Measurements from ENCODE around the gene CSMD2.

The CSMD2 gene

DNA sequence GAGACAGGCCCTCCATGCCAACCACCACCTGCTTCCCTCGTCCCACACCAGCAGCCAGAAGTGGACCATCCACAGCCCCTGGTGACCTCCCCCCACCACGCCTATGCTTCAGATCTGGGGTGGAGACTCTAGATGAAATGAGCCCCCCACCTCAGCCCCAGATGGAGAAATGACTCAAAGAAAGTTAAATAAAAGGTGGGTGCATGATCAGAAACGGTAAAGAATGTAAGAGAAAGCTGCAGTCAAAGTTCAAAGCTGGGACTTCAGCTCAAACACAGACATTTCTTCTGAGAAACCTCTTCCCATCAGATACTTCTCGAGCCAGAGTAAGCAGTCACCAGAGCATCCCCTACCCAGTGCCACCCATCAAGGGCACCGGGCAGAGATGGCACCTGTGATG, 344.2 kb downstream of the CSMD2 start:
- no peaks in the 10 kb centered on the region for H3K36me3 ChIP-seq (ENCODE audit: control insufficient read depth in 1 of 2, insufficient read depth in 2 of 2, low read length in 2 of 2)
- no peak overlapping the region for H3K4me3 ChIP-seq (ENCODE audit: low read depth in 1 of 2, low read length in 2 of 2)
- no peaks in the 10 kb centered on the region for H3K9me3 ChIP-seq (ENCODE audit: control insufficient read depth in 1 of 2, low read length in 2 of 2)
- H3K27ac ChIP-seq (ENCODE audit: low read depth, low read length), result no peak overlapping the region
- H3K9ac ChIP-seq (ENCODE audit: low read depth in 1 of 2, low read length in 2 of 2), result no peak overlapping the region
- no peaks in the 10 kb centered on the region for H3K4me1 ChIP-seq (ENCODE audit: control insufficient read depth in 1 of 2, insufficient read depth in 2 of 2, low read length in 2 of 2)
- peaks cover 0 to 3% of the 10 kb centered on the region in 2 donors for H3K27me3 ChIP-seq (ENCODE audit: control insufficient read depth in 1 of 2, insufficient read depth in 2 of 2, low read length in 2 of 2)

DNA sequence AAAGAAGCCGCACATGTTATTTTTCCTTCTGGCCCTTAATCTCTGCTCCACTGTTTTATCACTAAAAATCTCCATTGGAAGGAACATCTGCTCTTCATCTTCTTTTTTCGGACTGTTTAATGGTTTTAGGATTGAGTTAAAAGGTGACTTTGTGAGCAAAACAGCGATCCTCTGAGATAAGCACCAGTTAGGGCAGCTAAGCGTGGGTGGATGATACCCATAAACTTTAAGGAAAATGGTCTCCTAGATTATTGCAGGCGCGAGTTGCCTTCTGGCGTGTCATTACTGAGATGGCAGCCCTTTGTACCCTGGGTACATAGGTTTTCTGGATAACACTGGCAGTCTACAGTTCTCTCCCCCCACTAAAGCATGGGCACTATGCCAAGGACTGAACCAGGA, 345.1 kb downstream of the CSMD2 start:
- no peaks in the 10 kb centered on the region for H3K9me3 ChIP-seq (ENCODE audit: control insufficient read depth in 1 of 2, low read length in 2 of 2)
- H3K4me1 ChIP-seq (ENCODE audit: control insufficient read depth in 1 of 2, insufficient read depth in 2 of 2, low read length in 2 of 2), result no peaks in the 10 kb centered on the region
- H3K27ac ChIP-seq (ENCODE audit: low read depth, low read length), result no peak overlapping the region
- H3K4me3 ChIP-seq (ENCODE audit: low read depth in 1 of 2, low read length in 2 of 2), result no peak overlapping the region
- H3K9ac ChIP-seq (ENCODE audit: low read depth in 1 of 2, low read length in 2 of 2), result no peak overlapping the region
- H3K36me3 ChIP-seq (ENCODE audit: control insufficient read depth in 1 of 2, insufficient read depth in 2 of 2, low read length in 2 of 2), result no peaks in the 10 kb centered on the region
- H3K27me3 ChIP-seq (ENCODE audit: control insufficient read depth in 1 of 2, insufficient read depth in 2 of 2, low read length in 2 of 2), result peaks cover 0 to 3% of the 10 kb centered on the region in 2 donors

DNA sequence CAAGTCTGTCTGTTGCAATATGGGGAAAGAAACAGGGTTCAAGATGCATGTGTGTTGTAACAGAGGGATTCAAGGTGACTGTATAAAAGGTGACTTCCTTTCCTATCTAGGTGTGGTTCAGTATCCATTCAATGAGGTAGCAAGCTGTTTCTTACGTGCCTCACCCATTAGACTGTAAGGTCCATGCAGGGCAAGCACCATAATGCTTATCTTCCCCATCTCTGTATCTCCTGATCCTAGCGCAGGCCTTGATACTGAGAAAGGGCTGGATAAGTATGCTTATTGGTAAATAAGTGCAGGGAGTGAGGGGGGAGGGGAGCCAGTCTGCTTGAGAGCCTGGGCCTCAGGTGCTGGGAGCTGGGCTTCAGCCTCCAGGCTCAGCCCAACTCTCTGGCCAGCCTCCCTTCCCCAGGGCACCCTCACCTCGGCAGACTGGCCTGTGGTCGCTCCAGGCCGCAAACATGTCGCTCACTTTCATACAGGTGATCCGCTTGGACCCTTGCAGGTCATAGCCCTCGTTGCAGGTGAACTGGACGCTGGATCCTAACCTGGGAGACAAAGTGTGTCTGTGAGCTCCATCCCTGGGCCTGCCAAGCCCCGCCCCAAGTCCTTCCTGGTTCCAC, 345.6 kb downstream of the CSMD2 start:
- Histone ChIP-seq H3K9me3 (ENCODE audit: control insufficient read depth in 1 of 2, low read length in 2 of 2) (no peaks in the 10 kb centered on the region), H3K27me3 (ENCODE audit: control insufficient read depth in 1 of 2, insufficient read depth in 2 of 2, low read length in 2 of 2) (peaks cover 0 to 3% of the 10 kb centered on the region in 2 donors), H3K4me3 (ENCODE audit: low read depth in 1 of 2, low read length in 2 of 2) (no peak overlapping the region), H3K36me3 (ENCODE audit: control insufficient read depth in 1 of 2, insufficient read depth in 2 of 2, low read length in 2 of 2) (no peaks in the 10 kb centered on the region), H3K27ac (ENCODE audit: low read depth, low read length) (no peak overlapping the region), H3K4me1 (ENCODE audit: control insufficient read depth in 1 of 2, insufficient read depth in 2 of 2, low read length in 2 of 2) (no peaks in the 10 kb centered on the region), H3K9ac (ENCODE audit: low read depth in 1 of 2, low read length in 2 of 2) (no peak overlapping the region)

DNA sequence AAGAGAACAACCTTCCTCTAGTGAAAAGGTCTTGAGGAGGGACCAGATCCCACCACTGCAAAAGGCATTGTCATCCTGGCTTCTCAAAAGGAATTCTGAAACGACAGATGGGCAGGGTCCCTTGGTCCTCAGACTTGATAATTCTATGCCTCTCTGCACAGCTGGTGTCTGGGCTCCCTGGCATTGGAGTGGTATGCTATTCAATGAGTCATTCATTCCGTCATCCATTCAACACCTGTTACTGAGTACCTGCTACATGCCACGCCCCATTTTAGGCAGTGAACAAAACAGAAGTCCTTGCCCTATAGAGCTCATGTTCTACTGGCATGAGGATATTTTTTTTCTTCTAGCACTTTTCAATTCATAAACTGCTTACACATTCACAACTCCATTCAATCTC, 347.0 kb downstream of the CSMD2 start:
- Histone ChIP-seq H3K36me3 (ENCODE audit: control insufficient read depth in 1 of 2, insufficient read depth in 2 of 2, low read length in 2 of 2) (no peaks in the 10 kb centered on the region), H3K27me3 (ENCODE audit: control insufficient read depth in 1 of 2, insufficient read depth in 2 of 2, low read length in 2 of 2) (peaks cover 0 to 3% of the 10 kb centered on the region in 2 donors), H3K4me3 (ENCODE audit: low read depth in 1 of 2, low read length in 2 of 2) (no peak overlapping the region), H3K9ac (ENCODE audit: low read depth in 1 of 2, low read length in 2 of 2) (no peak overlapping the region), H3K27ac (ENCODE audit: low read depth, low read length) (no peak overlapping the region), H3K4me1 (ENCODE audit: control insufficient read depth in 1 of 2, insufficient read depth in 2 of 2, low read length in 2 of 2) (no peaks in the 10 kb centered on the region), H3K9me3 (ENCODE audit: control insufficient read depth in 1 of 2, low read length in 2 of 2) (no peaks in the 10 kb centered on the region)

DNA sequence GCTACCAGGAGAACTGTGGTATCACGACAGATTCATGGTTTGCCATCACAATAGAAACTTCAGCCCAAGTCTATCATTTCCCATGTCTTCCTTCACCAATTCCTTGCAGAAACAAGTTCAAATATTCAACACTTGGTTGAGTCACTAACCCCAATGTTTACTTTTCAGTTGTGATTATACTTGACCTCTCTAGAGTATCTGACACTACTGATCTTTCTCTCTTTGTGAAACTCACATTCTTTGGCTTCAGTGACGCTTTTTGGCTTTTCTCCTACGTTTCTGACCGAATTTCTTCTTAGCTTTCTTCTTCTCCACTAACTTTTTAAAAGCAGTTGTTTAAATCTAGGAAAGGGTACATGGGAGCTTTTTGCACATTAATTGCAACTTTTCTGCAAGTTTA, 350.0 kb downstream of the CSMD2 start:
- Histone ChIP-seq H3K9ac (ENCODE audit: low read depth in 1 of 2, low read length in 2 of 2) (no peak overlapping the region), H3K36me3 (ENCODE audit: control insufficient read depth in 1 of 2, insufficient read depth in 2 of 2, low read length in 2 of 2) (no peaks in the 10 kb centered on the region), H3K4me3 (ENCODE audit: low read depth in 1 of 2, low read length in 2 of 2) (no peak overlapping the region), H3K4me1 (ENCODE audit: control insufficient read depth in 1 of 2, insufficient read depth in 2 of 2, low read length in 2 of 2) (no peaks in the 10 kb centered on the region), H3K27ac (ENCODE audit: low read depth, low read length) (no peak overlapping the region), H3K27me3 (ENCODE audit: control insufficient read depth in 1 of 2, insufficient read depth in 2 of 2, low read length in 2 of 2) (peaks cover 0 to 3% of the 10 kb centered on the region in 2 donors), H3K9me3 (ENCODE audit: control insufficient read depth in 1 of 2, low read length in 2 of 2) (no peaks in the 10 kb centered on the region)

DNA sequence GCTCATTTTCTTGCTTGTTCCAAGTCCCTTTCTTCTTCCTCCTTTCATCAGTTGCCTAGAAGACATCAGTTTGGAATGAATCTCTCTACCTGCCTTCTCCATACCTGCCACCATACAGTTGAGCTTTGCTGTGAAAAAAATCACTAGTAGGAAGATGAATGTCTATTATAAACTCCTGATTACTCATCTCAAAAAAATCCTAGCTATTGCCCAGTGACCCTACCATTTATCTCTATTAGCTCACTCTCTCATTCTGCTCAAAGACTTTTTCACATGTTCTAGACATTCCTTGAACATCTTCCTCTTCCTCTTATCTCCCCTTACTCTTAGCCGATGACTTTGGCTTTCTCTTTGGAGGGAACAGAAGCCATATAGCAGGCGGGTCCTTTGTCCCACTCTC, 350.9 kb downstream of the CSMD2 start:
- Histone ChIP-seq H3K36me3 (ENCODE audit: control insufficient read depth in 1 of 2, insufficient read depth in 2 of 2, low read length in 2 of 2) (no peaks in the 10 kb centered on the region), H3K9ac (ENCODE audit: low read depth in 1 of 2, low read length in 2 of 2) (no peak overlapping the region), H3K4me1 (ENCODE audit: control insufficient read depth in 1 of 2, insufficient read depth in 2 of 2, low read length in 2 of 2) (no peaks in the 10 kb centered on the region), H3K27ac (ENCODE audit: low read depth, low read length) (no peak overlapping the region), H3K9me3 (ENCODE audit: control insufficient read depth in 1 of 2, low read length in 2 of 2) (no peaks in the 10 kb centered on the region), H3K27me3 (ENCODE audit: control insufficient read depth in 1 of 2, insufficient read depth in 2 of 2, low read length in 2 of 2) (no peaks in the 10 kb centered on the region), H3K4me3 (ENCODE audit: low read depth in 1 of 2, low read length in 2 of 2) (no peak overlapping the region)

DNA sequence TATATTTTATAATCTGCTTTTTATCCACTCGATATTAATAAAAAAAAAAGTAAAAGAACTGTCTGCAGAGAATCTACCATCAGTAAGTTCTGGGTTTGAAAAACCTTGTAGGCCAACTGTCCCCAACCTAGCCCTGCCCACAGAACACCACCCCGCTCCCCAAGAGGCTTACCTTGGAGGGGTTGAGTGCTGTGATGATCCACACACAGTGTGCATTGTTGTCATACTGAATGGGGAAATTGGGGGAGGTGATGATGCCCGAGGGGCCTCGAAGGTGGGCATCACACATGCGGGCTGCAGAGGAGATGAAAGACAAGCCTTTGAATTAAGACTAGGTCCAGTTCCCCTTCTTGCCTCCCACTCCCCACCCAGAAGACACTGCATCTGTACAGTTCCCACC, 354.5 kb downstream of the CSMD2 start:
- H3K9me3 ChIP-seq (ENCODE audit: control insufficient read depth in 1 of 2, low read length in 2 of 2), result peaks cover 0 to 3% of the 10 kb centered on the region in 2 donors
- H3K4me3 ChIP-seq (ENCODE audit: low read depth in 1 of 2, low read length in 2 of 2), result no peak overlapping the region
- no peaks in the 10 kb centered on the region for H3K27me3 ChIP-seq (ENCODE audit: control insufficient read depth in 1 of 2, insufficient read depth in 2 of 2, low read length in 2 of 2)
- H3K36me3 ChIP-seq (ENCODE audit: control insufficient read depth in 1 of 2, insufficient read depth in 2 of 2, low read length in 2 of 2), result no peaks in the 10 kb centered on the region
- H3K4me1 ChIP-seq (ENCODE audit: control insufficient read depth in 1 of 2, insufficient read depth in 2 of 2, low read length in 2 of 2), result no peaks in the 10 kb centered on the region
- H3K9ac ChIP-seq (ENCODE audit: low read depth in 1 of 2, low read length in 2 of 2), result no peak overlapping the region
- H3K27ac ChIP-seq (ENCODE audit: low read depth, low read length), result no peak overlapping the region

DNA sequence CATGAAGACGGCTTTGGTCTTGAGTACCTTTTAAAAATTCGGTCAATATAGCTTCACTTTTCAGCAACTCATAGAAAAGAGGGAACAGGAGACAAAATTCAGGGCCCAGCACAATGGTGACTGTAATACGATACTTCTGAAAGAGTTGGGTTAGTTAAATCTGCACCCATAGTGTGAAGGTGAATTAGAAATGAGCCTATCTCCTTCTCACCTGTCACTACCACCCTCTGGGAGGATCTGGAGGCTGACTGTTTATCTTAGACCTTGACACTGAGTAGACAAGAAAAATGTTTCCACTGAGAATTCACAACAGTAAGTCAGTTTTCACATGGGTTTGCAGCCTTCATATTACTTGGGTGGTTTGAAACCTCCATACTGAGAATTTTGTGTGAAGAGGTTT, 359.0 kb downstream of the CSMD2 start:
- H3K4me3 ChIP-seq (ENCODE audit: low read depth in 1 of 2, low read length in 2 of 2), result no peak overlapping the region
- no peak overlapping the region for H3K9ac ChIP-seq (ENCODE audit: low read depth in 1 of 2, low read length in 2 of 2)
- no peaks in the 10 kb centered on the region for H3K36me3 ChIP-seq (ENCODE audit: control insufficient read depth in 1 of 2, insufficient read depth in 2 of 2, low read length in 2 of 2)
- no peaks in the 10 kb centered on the region for H3K27me3 ChIP-seq (ENCODE audit: control insufficient read depth in 1 of 2, insufficient read depth in 2 of 2, low read length in 2 of 2)
- H3K9me3 ChIP-seq (ENCODE audit: control insufficient read depth in 1 of 2, low read length in 2 of 2), result peaks cover 0 to 3% of the 10 kb centered on the region in 2 donors
- no peak overlapping the region for H3K27ac ChIP-seq (ENCODE audit: low read depth, low read length)
- H3K4me1 ChIP-seq (ENCODE audit: control insufficient read depth in 1 of 2, insufficient read depth in 2 of 2, low read length in 2 of 2), result no peaks in the 10 kb centered on the region

DNA sequence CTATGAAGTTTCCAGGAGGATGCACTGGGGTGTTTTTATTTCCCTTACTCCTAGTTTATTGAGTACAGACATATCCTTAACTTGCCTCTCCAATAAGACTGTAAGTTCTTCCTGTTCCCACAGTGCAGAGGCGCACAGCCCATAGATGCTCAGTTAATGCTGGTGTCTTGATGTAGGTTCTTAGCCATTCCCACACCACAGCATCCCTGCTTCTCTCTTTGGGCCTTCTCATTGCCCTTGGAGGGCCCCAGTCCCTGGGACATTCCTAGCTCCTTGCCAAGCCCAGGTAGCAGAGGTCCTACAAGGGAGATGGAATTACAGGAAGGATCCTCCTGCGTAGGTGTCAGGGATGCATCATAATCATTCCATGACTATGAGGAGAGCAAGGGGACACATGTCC, 362.8 kb downstream of the CSMD2 start:
- H3K9ac ChIP-seq (ENCODE audit: low read depth in 1 of 2, low read length in 2 of 2), result no peak overlapping the region
- peaks cover 0 to 4% of the 10 kb centered on the region in 2 donors for H3K9me3 ChIP-seq (ENCODE audit: control insufficient read depth in 1 of 2, low read length in 2 of 2)
- H3K4me3 ChIP-seq (ENCODE audit: low read depth in 1 of 2, low read length in 2 of 2), result no peak overlapping the region
- no peaks in the 10 kb centered on the region for H3K27me3 ChIP-seq (ENCODE audit: control insufficient read depth in 1 of 2, insufficient read depth in 2 of 2, low read length in 2 of 2)
- no peaks in the 10 kb centered on the region for H3K36me3 ChIP-seq (ENCODE audit: control insufficient read depth in 1 of 2, insufficient read depth in 2 of 2, low read length in 2 of 2)
- H3K4me1 ChIP-seq (ENCODE audit: control insufficient read depth in 1 of 2, insufficient read depth in 2 of 2, low read length in 2 of 2), result no peaks in the 10 kb centered on the region
- H3K27ac ChIP-seq (ENCODE audit: low read depth, low read length), result no peak overlapping the region

DNA sequence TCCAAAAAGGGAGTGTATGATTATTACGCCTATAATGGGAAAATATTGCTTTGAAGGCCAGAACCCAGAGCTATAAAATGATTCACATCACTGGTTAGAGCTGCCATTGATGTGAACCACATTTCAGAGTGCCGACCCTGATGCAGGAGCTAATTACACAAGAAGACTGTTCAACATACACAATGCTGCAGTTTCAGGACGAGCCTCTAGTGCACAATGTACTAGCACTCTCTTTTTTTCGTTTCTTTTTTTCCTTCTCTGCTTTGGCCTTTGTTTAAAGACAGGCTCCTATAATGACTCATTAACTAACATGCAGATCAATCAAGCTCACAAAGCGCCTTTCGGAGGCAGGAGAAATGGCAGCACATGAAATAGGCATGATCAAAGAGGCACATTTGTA, 367.2 kb downstream of the CSMD2 start:
- no peaks in the 10 kb centered on the region for H3K36me3 ChIP-seq (ENCODE audit: control insufficient read depth in 1 of 2, insufficient read depth in 2 of 2, low read length in 2 of 2)
- peaks cover 0 to 4% of the 10 kb centered on the region in 2 donors for H3K9me3 ChIP-seq (ENCODE audit: control insufficient read depth in 1 of 2, low read length in 2 of 2)
- H3K27me3 ChIP-seq (ENCODE audit: control insufficient read depth in 1 of 2, insufficient read depth in 2 of 2, low read length in 2 of 2), result no peaks in the 10 kb centered on the region
- no peak overlapping the region for H3K4me3 ChIP-seq (ENCODE audit: low read depth in 1 of 2, low read length in 2 of 2)
- no peak overlapping the region for H3K9ac ChIP-seq (ENCODE audit: low read depth in 1 of 2, low read length in 2 of 2)
- H3K27ac ChIP-seq (ENCODE audit: low read depth, low read length), result no peak overlapping the region
- H3K4me1 ChIP-seq (ENCODE audit: control insufficient read depth in 1 of 2, insufficient read depth in 2 of 2, low read length in 2 of 2), result no peaks in the 10 kb centered on the region

DNA sequence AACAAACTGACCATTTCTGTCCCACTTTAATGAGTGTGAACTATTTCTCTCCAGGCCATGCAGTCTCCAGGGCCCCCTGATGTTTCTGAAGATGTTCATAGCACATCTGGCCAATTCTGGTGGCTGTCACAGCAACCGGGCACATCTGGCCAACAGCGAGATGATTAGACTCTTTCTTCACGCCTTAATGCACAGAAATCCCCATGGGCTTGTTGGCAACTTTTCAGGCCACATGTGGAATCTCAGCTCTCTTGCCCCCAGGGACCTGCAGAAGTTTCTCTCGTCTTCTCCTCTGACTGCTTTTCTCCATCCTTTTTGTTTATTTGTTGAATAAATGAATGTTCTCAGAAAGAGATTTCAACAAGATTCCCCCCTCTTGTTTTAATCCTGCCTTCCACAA, 372.4 kb downstream of the CSMD2 start:
- H3K9ac ChIP-seq (ENCODE audit: low read depth in 1 of 2, low read length in 2 of 2), result no peak overlapping the region
- H3K27ac ChIP-seq (ENCODE audit: low read depth, low read length), result no peak overlapping the region
- H3K4me1 ChIP-seq (ENCODE audit: control insufficient read depth in 1 of 2, insufficient read depth in 2 of 2, low read length in 2 of 2), result no peaks in the 10 kb centered on the region
- no peaks in the 10 kb centered on the region for H3K36me3 ChIP-seq (ENCODE audit: control insufficient read depth in 1 of 2, insufficient read depth in 2 of 2, low read length in 2 of 2)
- no peak overlapping the region for H3K4me3 ChIP-seq (ENCODE audit: low read depth in 1 of 2, low read length in 2 of 2)
- H3K27me3 ChIP-seq (ENCODE audit: control insufficient read depth in 1 of 2, insufficient read depth in 2 of 2, low read length in 2 of 2), result peaks cover 0 to under 1% of the 10 kb centered on the region in 2 donors
- peaks cover 0 to 4% of the 10 kb centered on the region in 2 donors for H3K9me3 ChIP-seq (ENCODE audit: control insufficient read depth in 1 of 2, low read length in 2 of 2)

All from duodenal mucosa (tissue), 2 donors.